CD8-positive, alpha-beta memory T cell (primary cell): ENCODE data around the gene FBXW8. TPM values are rescaled to one million over a fixed set of nuclear protein-coding genes. Genes with fewer than 3 reads are reported as not detected.
A peak's percentile ranks its signal among the peaks of the same experiment; 100 is the strongest.

ENCODE experiments used
- CTCF ChIA-PET: fragments of 350-600 bp; sonication (Branson Sonifier 250); formaldehyde crosslinking; loops from one replicate; lab custom pipeline; 2021; ENCODE audit warnings: antibody characterized with exemption; lab: Charles Lee
- POLR2A ChIA-PET: fragments of 350-600 bp; sonication (Branson Sonifier 250); formaldehyde crosslinking; loops from one replicate; lab custom pipeline; 2021; ENCODE audit warnings: antibody characterized with exemption; lab: Charles Lee
- DNase-seq, 5 donors: peaks; one replicate each; pipeline versions ENCODE4 v3.0.0 to v3.0.0-alpha.2; 2020 to 2022; ENCODE audit warnings: mixed read lengths in 1 of 5
- H3K27ac ChIP-seq: one replicate; pipeline ENCODE4 v1.7.0; 2013; ENCODE audit warnings: low read depth, mild to moderate bottlenecking, low read length, moderate library complexity
- H3K27me3 ChIP-seq: 2 replicates; pipeline ENCODE4 v1.7.0; 2013; ENCODE audit warnings: low read length, mild to moderate bottlenecking; ENCODE audit not compliant: insufficient read depth, poor library complexity, severe bottlenecking
- H3K36me3 ChIP-seq: 2 replicates; pipeline ENCODE4 v1.7.0; 2013; ENCODE audit warnings: mild to moderate bottlenecking, low read length, moderate library complexity; ENCODE audit not compliant: insufficient read depth
- H3K4me1 ChIP-seq: 2 replicates; pipeline ENCODE4 v1.7.0; 2013; ENCODE audit warnings: mild to moderate bottlenecking, low read length, moderate library complexity; ENCODE audit not compliant: insufficient read depth
- H3K4me3 ChIP-seq: 2 replicates; pipeline ENCODE4 v1.7.0; 2013; ENCODE audit warnings: mild to moderate bottlenecking, low read length
- H3K9me3 ChIP-seq: 2 replicates; pipeline ENCODE4 v1.7.0; 2013; ENCODE audit warnings: mild to moderate bottlenecking, low read length
- H3K27ac Mint-ChIP-seq, 8 donors: one replicate each; pipeline ENCODE4 v1.8.0; 2020 to 2021; ENCODE audit warnings: mixed read lengths in 8 of 8, mild to moderate bottlenecking in 6 of 8, inconsistent platforms in 3 of 8, moderate library complexity in 3 of 8
- H3K27me3 Mint-ChIP-seq, 2 donors: one replicate each; pipeline ENCODE4 v1.8.0; 2020 to 2021; ENCODE audit warnings: mixed read lengths in 2 of 2, mild to moderate bottlenecking in 1 of 2, moderate library complexity in 1 of 2
- H3K36me3 Mint-ChIP-seq, 3 donors: one replicate each; pipeline ENCODE4 v1.8.0; 2020 to 2021; ENCODE audit warnings: mixed read lengths in 3 of 3, inconsistent platforms in 1 of 3, mild to moderate bottlenecking in 1 of 3
- H3K4me1 Mint-ChIP-seq, 3 donors: one replicate each; pipeline ENCODE4 v1.8.0; 2020 to 2021; ENCODE audit warnings: mixed read lengths in 3 of 3, inconsistent platforms in 1 of 3, mild to moderate bottlenecking in 1 of 3
- H3K4me3 Mint-ChIP-seq, 7 donors: one replicate each; pipeline ENCODE4 v1.8.0; 2020 to 2021; ENCODE audit warnings: mixed read lengths in 7 of 7, mild to moderate bottlenecking in 6 of 7, moderate library complexity in 4 of 7, inconsistent platforms in 2 of 7
- H3K9me3 Mint-ChIP-seq, 5 donors: one replicate each; pipeline ENCODE4 v1.8.0; 2020 to 2022; ENCODE audit warnings: mixed read lengths in 5 of 5, mild to moderate bottlenecking in 3 of 5, moderate library complexity in 2 of 5, inconsistent platforms in 1 of 5
- polyA plus RNA-seq: library from polyadenylated mRNA; unstranded; fragments of 300-500 nt; fragmentation: Illumina TruSeq; gene quantifications from one replicate; pipeline ENCODE4 v1.2.3, GENCODE V29; 2021
- total RNA-seq, 2 experiments: library from RNA; stranded (reverse); gene quantifications; one replicate each; pipeline ENCODE4 v1.2.3, GENCODE V29; 2021

FBXW8 gene
- total and polyA plus RNA-seq, 3 experiments from 2014 or later, result 6.8 to 10.2 (median 9.3) TPM

DNA sequence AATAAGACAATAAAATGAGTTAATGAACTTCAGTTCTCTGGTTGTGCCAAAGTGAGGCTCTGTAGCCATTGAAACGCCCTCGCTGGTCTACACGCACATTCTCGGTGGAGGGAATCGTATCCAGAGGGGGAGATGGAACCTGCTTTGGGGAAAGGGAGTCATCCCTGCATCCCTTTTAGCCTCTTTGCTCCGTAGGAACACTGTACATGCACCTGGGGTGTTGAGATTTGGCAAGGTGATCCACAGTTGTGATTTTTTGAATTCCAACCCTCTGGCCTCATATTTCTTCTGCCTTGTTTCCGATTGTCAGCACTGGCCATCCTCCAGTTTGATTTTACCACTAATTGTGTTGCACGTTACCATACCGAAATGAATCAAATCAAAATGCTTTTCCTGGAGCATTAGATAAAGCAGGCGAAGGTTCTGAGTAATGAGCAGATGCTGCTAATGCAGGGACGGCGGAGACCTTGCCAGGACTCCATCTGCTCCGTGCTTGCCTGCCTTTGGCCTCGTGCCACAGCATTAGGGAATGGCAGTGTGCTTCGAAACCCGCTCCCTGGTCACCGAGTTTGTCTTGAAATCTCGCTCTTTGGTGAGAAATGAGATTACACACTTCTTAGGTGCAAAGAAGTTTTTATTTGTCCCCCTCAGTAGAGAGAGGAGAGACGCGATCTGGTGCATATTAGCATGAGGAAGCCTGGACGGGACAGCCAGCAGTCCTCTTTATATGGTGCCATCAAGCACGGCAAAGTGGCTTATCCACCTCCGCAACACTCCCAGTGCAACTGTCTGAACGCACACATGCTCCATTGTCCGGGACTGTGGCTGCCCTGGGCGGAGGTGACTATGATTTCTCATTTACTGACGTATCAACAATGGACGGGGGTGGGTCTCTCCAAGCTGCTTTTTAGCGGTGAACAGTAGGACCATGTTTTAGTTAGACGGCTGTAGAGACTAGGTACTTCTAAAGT, 59.1 kb downstream of the FBXW8 start:
- POLR2A ChIA-PET, result no interaction called here
- peak overlapping the region in 1 of 8 donors; percentile 29 for H3K27ac Mint-ChIP-seq
- no peak for DNase-seq

DNA sequence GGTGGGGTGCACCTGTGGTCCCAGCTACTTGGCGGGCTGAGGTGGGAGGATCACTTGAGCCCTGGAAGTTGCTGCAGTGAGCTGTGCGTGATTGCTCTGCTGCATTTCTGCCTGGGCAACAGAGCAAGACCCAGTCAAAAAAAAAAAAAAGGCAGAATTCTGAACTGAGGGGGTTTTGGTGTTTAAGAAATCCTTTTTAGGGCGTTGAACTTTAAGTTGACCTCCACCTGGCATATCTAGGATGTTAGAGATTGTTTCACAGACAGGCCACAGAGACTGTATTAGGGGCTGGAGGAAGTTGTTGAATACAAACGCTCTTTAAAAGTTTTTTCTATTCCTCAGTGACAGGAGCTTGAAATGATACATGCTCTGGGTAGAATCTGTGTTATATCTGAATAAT, 60.5 kb downstream of the FBXW8 start:
- ChIA-PET CTCF (no interaction called here), POLR2A (no interaction called here)
- Histone ChIP-seq H3K9me3 (no peaks in the 10 kb centered on the region), H3K27me3 (no peaks in the 10 kb centered on the region), H3K4me1 (no peaks in the 10 kb centered on the region), H3K36me3 (no peaks in the 10 kb centered on the region), H3K4me3 (no peak overlapping the region), H3K27ac (no peak overlapping the region)
- no peaks in the 10 kb centered on the region for H3K4me1 Mint-ChIP-seq
- H3K9me3 Mint-ChIP-seq, result no peaks in the 10 kb centered on the region
- DNase-seq, result no peak
- no peaks in the 10 kb centered on the region for H3K27me3 Mint-ChIP-seq
- peaks cover 6 to 58% (median 39%) of the 10 kb centered on the region in 3 donors for H3K36me3 Mint-ChIP-seq
- H3K4me3 Mint-ChIP-seq, result no peak overlapping the region
- H3K27ac Mint-ChIP-seq, result no peak overlapping the region

More for the DNA sequence above, 59.1 kb downstream of the FBXW8 start:
- Histone ChIP-seq H3K9me3 (no peaks in the 10 kb centered on the region), H3K27me3 (no peaks in the 10 kb centered on the region), H3K4me1 (no peaks in the 10 kb centered on the region), H3K27ac (no peak overlapping the region), H3K4me3 (no peak overlapping the region), H3K36me3 (no peaks in the 10 kb centered on the region)
- no peaks in the 10 kb centered on the region for H3K27me3 Mint-ChIP-seq
- peaks cover 8 to 67% (median 41%) of the 10 kb centered on the region in 3 donors for H3K36me3 Mint-ChIP-seq
- H3K4me3 Mint-ChIP-seq, result no peak overlapping the region
- CTCF ChIA-PET, result no interaction called here
- H3K4me1 Mint-ChIP-seq, result no peaks in the 10 kb centered on the region
- H3K9me3 Mint-ChIP-seq, result no peaks in the 10 kb centered on the region

DNA sequence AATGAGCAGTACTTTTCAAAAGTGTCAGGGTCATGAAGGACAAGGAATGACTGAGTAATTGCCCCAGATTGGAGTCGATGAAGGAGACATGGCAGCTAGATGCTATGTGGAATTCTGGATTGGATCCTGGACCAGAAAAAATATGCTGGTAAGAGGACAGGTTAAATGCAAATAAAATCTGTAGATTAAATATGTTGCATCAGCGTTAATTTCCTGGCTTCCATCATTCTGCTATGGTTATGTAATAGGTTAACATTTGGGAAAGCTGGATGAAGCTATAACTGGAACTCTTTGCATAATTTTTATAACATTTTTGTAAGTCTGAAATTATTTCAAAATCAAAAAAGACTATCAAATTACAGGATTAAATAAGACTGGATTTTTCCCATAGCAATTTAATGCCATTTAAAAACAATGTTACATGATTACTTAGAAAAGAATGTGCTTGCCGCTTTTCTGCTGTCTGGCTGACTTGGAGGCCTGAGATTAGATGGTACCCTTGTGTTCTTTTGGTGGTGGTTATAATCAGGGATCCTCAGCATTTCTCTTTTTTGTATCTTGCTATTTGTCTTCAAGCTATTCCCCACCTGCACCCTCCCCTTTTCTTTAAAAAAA, 65.1 kb downstream of the FBXW8 start:
- H3K27me3 ChIP-seq, result no peaks in the 10 kb centered on the region
- no peak overlapping the region for H3K27ac ChIP-seq
- POLR2A ChIA-PET, result no interaction called here
- H3K9me3 Mint-ChIP-seq, result no peaks in the 10 kb centered on the region
- H3K4me3 ChIP-seq, result no peak overlapping the region
- no peak overlapping the region for H3K4me3 Mint-ChIP-seq
- DNase-seq, result no peak
- H3K27me3 Mint-ChIP-seq, result no peaks in the 10 kb centered on the region
- H3K36me3 Mint-ChIP-seq, result peaks cover 5 to 29% (median 24%) of the 10 kb centered on the region in 3 donors
- CTCF ChIA-PET, result no interaction called here
- H3K36me3 ChIP-seq, result no peaks in the 10 kb centered on the region
- H3K27ac Mint-ChIP-seq, result peak overlapping the region in 1 of 8 donors; percentile 10
- H3K9me3 ChIP-seq, result no peaks in the 10 kb centered on the region
- H3K4me1 ChIP-seq, result no peaks in the 10 kb centered on the region
- H3K4me1 Mint-ChIP-seq, result no peaks in the 10 kb centered on the region

DNA sequence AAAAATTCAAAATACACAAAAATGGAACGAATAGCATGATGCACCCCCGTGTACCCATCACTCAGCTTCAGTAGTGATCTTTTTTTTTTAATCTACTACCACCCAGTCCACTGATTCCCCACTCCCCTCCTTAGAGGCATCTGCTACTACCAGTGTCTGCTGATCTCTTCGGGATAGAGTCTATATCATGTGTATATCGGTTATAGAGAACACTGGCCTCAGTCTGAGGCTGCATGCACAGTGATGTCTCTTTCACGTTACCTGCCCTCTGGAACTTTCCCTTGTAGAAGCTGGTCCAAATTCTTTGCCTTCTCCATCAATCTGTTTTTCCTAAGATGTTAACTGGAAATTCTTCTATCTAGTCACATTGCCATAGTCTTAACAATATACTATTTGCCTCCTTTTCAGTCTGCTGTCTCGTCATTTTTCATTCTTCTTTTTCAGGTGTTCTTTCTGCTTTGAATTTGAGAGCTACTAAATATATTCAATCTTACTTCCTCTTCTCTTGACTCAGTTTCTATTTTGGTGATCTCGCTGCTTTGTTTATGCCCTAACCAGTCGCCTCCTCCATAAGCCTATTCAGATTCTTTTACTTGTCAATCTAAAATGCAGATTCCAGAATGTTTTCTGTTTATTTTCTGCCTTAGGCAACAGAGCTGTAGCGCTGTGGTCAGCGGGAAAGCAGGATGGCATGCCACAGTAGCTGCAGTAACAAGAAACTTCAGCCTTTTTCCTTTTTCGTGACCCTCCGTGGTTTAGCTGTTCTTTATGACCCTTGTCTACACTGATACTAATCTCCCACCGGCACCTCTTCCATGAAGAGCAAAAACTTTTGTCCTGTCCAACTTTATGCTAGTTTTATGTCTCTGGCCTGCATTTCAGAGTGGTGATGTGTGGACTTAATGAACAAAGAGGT, 67.0 kb downstream of the FBXW8 start:
- DNase-seq, result no peak
- no peaks in the 10 kb centered on the region for H3K27me3 ChIP-seq
- H3K4me1 ChIP-seq, result no peaks in the 10 kb centered on the region
- H3K27ac Mint-ChIP-seq, result no peak overlapping the region
- H3K36me3 ChIP-seq, result no peaks in the 10 kb centered on the region
- ChIA-PET POLR2A (no interaction called here), CTCF (no interaction called here)
- H3K36me3 Mint-ChIP-seq, result peaks cover 5 to 22% (median 12%) of the 10 kb centered on the region in 3 donors
- H3K27ac ChIP-seq, result no peak overlapping the region
- no peaks in the 10 kb centered on the region for H3K9me3 ChIP-seq
- no peaks in the 10 kb centered on the region for H3K4me1 Mint-ChIP-seq
- no peak overlapping the region for H3K4me3 ChIP-seq
- H3K9me3 Mint-ChIP-seq, result no peaks in the 10 kb centered on the region
- H3K4me3 Mint-ChIP-seq, result no peak overlapping the region
- H3K27me3 Mint-ChIP-seq, result no peaks in the 10 kb centered on the region

DNA sequence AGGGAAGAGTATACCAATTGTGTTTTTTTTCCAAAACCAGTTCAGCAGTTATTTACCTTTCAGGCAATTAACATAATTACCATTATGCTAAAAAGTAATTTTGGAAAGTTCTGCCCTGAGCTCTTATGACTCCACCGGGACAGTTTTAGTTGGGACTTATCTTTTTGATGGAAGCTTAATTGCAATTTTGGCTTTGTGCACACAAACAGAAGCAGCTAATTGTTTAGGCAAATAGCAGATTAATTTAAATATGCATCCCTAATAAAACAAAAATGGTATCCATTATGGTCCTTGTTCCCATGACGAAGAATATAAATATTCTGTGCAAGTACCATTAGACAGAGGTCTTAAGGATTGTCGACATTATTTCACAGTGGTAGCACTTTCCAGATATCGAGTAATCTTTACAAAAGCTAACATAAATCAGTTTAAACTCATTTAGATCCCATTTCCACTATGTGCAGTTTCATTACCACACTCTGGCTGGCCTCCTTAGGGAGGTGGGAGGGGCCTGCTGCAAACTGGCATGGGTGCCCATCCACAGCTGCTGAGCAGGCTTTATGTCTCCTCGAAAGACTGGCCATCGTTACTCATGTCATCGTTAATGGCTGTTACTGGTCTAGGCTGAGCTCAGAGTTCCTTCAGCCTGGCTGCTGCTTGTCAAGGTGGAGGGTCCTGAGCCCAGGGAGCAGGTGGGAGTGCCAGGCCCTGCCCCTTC, 68.2 kb downstream of the FBXW8 start:
- ChIA-PET POLR2A (no interaction called here), CTCF (interaction anchor here (0.6 kb wide), 1 partner anchor 93 kb away, joined by 3 read pairs; no protein-coding TSS in a partner anchor)
- Histone ChIP-seq H3K4me1 (no peaks in the 10 kb centered on the region), H3K27ac (no peak overlapping the region), H3K36me3 (no peaks in the 10 kb centered on the region), H3K4me3 (no peak overlapping the region), H3K27me3 (no peaks in the 10 kb centered on the region), H3K9me3 (no peaks in the 10 kb centered on the region)
- Mint-ChIP-seq H3K27ac (no peak overlapping the region), H3K9me3 (no peaks in the 10 kb centered on the region), H3K4me3 (no peak overlapping the region), H3K27me3 (peaks cover 0 to 1% of the 10 kb centered on the region in 2 donors), H3K4me1 (no peaks in the 10 kb centered on the region), H3K36me3 (peaks cover 0 to 16% (median 6%) of the 10 kb centered on the region in 3 donors)
- DNase-seq, result no peak

DNA sequence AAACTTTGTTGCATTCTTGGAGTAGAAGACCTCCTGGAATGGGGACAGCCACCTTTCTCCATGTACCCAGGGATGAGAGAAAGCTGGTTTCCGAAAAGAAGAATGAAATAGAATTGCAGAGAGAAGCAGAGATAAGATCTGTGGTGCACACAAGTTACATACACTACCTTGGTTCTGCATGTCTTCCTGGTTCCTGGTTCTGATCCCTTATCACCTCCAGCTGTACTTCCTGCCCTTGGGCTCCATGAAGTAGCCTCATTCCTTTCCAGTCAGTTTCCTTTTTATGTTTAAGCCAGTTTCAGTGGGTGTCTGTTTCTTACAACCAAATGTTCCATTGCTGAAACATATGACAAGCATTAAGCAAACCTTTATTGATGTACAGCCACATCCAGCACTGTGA, 69.3 kb downstream of the FBXW8 start:
- ChIA-PET CTCF (no interaction called here), POLR2A (no interaction called here)
- Mint-ChIP-seq H3K9me3 (no peaks in the 10 kb centered on the region), H3K4me3 (no peak overlapping the region), H3K27me3 (peaks cover 0 to 1% of the 10 kb centered on the region in 2 donors), H3K36me3 (peaks cover 0 to 12% (median 5%) of the 10 kb centered on the region in 3 donors), H3K27ac (no peak overlapping the region), H3K4me1 (no peaks in the 10 kb centered on the region)
- Histone ChIP-seq H3K4me1 (no peaks in the 10 kb centered on the region), H3K9me3 (no peaks in the 10 kb centered on the region), H3K36me3 (no peaks in the 10 kb centered on the region), H3K4me3 (no peak overlapping the region), H3K27me3 (no peaks in the 10 kb centered on the region), H3K27ac (no peak overlapping the region)
- DNase-seq, result no peak

DNA sequence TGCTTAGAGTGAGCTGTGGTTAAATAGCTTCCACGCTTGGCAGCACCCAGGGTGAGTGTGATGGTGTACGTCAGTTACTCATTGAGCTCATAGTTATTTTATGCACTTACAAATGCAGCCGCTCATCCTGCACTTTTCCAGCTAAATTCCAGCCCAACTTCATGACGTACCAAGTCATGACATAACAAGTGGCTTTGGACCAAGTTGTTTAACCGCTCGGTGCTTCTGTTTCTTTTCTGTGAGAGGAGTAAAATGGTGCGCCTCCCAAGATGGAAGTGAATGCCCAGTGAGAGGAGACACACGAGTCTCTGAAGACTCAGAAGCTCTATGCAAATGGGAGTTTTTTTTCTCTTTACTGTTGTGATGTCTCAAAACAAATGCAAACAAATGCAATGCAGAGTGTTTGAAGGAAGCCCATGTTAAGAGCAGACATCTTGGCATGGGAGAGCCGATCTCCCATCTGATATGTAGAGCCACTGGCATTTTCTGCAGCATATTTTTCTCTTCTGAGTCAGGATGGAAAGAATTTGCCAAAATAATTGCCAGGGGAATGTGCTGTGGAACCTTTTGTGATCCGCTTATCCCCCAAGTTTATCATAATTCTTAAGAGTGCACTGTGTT, 72.2 kb downstream of the FBXW8 start:
- ChIA-PET CTCF (no interaction called here), POLR2A (no interaction called here)
- Histone ChIP-seq H3K27me3 (no peaks in the 10 kb centered on the region), H3K36me3 (no peaks in the 10 kb centered on the region), H3K4me1 (no peaks in the 10 kb centered on the region), H3K9me3 (no peaks in the 10 kb centered on the region), H3K27ac (no peak overlapping the region), H3K4me3 (no peak overlapping the region)
- Mint-ChIP-seq H3K4me3 (no peak overlapping the region), H3K36me3 (peaks cover 0 to 21% (median 10%) of the 10 kb centered on the region in 3 donors), H3K9me3 (no peaks in the 10 kb centered on the region), H3K4me1 (no peaks in the 10 kb centered on the region), H3K27ac (no peak overlapping the region), H3K27me3 (peaks cover 0 to 1% of the 10 kb centered on the region in 2 donors)
- DNase-seq, result no peak
